Type B pancreatic cell (in vitro differentiated cells): ENCODE data around the gene SPATA16. TPM values are rescaled to one million over a fixed set of nuclear protein-coding genes. Genes with fewer than 3 reads are reported as not detected.

Source experiments
- DNase-seq: peaks from one replicate; pipeline ENCODE4 v3.0.0; 2021; ENCODE audit warnings: mixed read lengths; ENCODE audit not compliant: unreplicated experiment; ENCODE audit errors: extremely low spot score
- H3K27ac Mint-ChIP-seq: 2 replicates; pipeline ENCODE4 v1.8.0; 2021; ENCODE audit warnings: mild to moderate bottlenecking, mixed read lengths
- H3K27me3 Mint-ChIP-seq: 2 replicates; pipeline ENCODE4 v1.8.0; 2021; ENCODE audit warnings: mixed read lengths
- H3K36me3 Mint-ChIP-seq: 2 replicates; pipeline ENCODE4 v1.8.0; 2021; ENCODE audit warnings: mixed read lengths
- H3K4me1 Mint-ChIP-seq: one replicate; pipeline ENCODE4 v1.8.0; 2021; ENCODE audit warnings: mixed read lengths; ENCODE audit not compliant: unreplicated experiment
- H3K4me3 Mint-ChIP-seq: 2 replicates; pipeline ENCODE4 v1.8.0; 2021; ENCODE audit warnings: mild to moderate bottlenecking, mixed read lengths
- H3K9me3 Mint-ChIP-seq: 2 replicates; pipeline ENCODE4 v1.8.0; 2021; ENCODE audit warnings: mixed read lengths
- total RNA-seq: library from RNA; stranded (reverse); gene quantifications from 2 replicates; pipeline ENCODE4 v1.2.1, GENCODE V29; 2021; ENCODE audit warnings: low replicate concordance
- TF ChIP-seq, protein P1 (sequence below): fragments of 200-600 bp; sonication (generic); conservative IDR thresholded peaks from 2 replicates; pipeline ENCODE4 v1.5.0; 2021; ENCODE audit warnings: antibody characterized with exemption, mild to moderate bottlenecking

Gene SPATA16
- total RNA-seq, 1 donor from 2014 or later, result not detected

DNA sequence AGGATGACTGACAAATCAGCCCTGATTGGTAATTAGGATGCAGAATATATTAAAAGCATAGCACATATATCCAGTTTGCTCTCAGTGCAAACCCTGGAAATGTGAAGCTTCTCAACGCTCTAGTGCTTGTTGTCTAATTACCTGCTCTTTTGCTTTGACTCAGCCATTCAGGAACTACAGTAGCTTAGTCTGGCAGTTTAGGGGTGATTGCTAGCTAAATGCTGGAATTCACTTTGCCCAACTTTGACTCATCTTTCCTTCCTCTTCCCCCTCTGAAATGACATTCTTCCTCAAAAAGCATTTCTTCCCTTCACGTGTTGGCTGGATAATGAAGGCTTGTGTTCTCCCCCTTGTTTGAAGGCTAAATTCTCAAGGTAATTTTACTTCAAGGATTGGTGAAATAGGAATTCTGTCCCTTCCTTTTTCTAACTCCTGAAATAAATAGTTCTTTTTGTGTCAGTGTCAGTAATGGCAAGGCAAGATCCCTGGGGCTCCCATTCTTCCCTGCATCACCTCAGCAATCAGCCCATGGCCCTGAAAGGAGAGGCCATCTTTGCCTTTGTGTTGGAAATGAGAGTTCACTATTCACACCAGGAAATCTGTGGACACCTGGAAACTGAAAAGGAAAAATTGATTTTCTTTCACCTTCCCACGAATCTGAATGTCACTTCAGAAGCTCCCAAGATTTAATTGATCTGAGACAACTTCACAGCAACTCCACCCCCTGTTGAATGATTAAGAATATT, 286.9 kb downstream of the SPATA16 start:
- DNase-seq, result no peak
- H3K27me3 Mint-ChIP-seq, result peaks cover 2% of the 10 kb centered on the region
- TF ChIP-seq, protein P1, sequence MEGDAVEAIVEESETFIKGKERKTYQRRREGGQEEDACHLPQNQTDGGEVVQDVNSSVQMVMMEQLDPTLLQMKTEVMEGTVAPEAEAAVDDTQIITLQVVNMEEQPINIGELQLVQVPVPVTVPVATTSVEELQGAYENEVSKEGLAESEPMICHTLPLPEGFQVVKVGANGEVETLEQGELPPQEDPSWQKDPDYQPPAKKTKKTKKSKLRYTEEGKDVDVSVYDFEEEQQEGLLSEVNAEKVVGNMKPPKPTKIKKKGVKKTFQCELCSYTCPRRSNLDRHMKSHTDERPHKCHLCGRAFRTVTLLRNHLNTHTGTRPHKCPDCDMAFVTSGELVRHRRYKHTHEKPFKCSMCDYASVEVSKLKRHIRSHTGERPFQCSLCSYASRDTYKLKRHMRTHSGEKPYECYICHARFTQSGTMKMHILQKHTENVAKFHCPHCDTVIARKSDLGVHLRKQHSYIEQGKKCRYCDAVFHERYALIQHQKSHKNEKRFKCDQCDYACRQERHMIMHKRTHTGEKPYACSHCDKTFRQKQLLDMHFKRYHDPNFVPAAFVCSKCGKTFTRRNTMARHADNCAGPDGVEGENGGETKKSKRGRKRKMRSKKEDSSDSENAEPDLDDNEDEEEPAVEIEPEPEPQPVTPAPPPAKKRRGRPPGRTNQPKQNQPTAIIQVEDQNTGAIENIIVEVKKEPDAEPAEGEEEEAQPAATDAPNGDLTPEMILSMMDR, result no peak
- H3K9me3 Mint-ChIP-seq, result no peaks in the 10 kb centered on the region
- no peaks in the 10 kb centered on the region for H3K36me3 Mint-ChIP-seq
- H3K27ac Mint-ChIP-seq, result no peak overlapping the region
- no peak overlapping the region for H3K4me3 Mint-ChIP-seq
- H3K4me1 Mint-ChIP-seq, result peaks cover 1% of the 10 kb centered on the region

- no peak for DNase-seq
- Mint-ChIP-seq H3K4me1 (peaks cover 6% of the 10 kb centered on the region), H3K36me3 (no peaks in the 10 kb centered on the region), H3K27me3 (peaks cover 2% of the 10 kb centered on the region), H3K27ac (no peak overlapping the region), H3K4me3 (no peak overlapping the region), H3K9me3 (no peaks in the 10 kb centered on the region)
- TF ChIP-seq, protein P1, result no peak
These were observed 288.0 kb downstream of the SPATA16 start for GRCh38 chr3:172853005-172853404.

DNA sequence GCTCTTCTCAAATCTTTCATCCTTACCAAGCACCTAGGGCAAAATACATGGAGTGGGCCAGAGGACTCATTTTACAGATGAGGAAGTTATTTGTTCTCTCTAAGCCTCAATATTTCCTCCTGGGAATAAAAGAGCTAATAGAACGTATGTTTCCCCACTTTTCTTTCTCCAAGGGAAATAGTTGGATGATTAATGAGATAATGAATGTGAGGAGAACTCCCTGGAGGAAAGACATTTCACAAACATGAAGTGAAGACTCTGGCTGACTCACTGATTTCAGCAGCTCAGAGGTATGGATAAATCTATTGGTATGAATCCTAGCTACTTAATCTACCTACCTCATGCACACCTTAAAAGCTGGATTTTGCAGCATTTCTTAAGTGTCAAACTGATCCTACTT, 292.1 kb downstream of the SPATA16 start:
- H3K9me3 Mint-ChIP-seq, result no peaks in the 10 kb centered on the region
- no peak overlapping the region for H3K27ac Mint-ChIP-seq
- H3K4me3 Mint-ChIP-seq, result no peak overlapping the region

GRCh38 chr3:172847292-172847691, 293.7 kb downstream of the SPATA16 start:
- Mint-ChIP-seq H3K4me3 (no peak overlapping the region), H3K36me3 (no peaks in the 10 kb centered on the region), H3K27ac (no peak overlapping the region), H3K9me3 (peaks cover 6% of the 10 kb centered on the region), H3K27me3 (no peaks in the 10 kb centered on the region), H3K4me1 (peaks cover 13% of the 10 kb centered on the region)
- no peak for DNase-seq
- TF ChIP-seq, protein P1, result no peak

More for the DNA sequence above, 292.1 kb downstream of the SPATA16 start:
- Mint-ChIP-seq H3K27me3 (no peaks in the 10 kb centered on the region), H3K36me3 (no peaks in the 10 kb centered on the region), H3K4me1 (peaks cover 13% of the 10 kb centered on the region)
- TF ChIP-seq, protein P1, result no peak
- DNase-seq, result no peak

GRCh38 chr3:172846706-172847105, 294.3 kb downstream of the SPATA16 start:
- DNase-seq, result no peak
- TF ChIP-seq, protein P1, result no peak
- Mint-ChIP-seq H3K4me3 (no peak overlapping the region), H3K9me3 (peaks cover 6% of the 10 kb centered on the region), H3K27ac (no peak overlapping the region), H3K27me3 (no peaks in the 10 kb centered on the region), H3K4me1 (peaks cover 13% of the 10 kb centered on the region), H3K36me3 (no peaks in the 10 kb centered on the region)
